GM18861 (cell line): Measurements from ENCODE around the gene B9D2.

ENCODE experiments used
- ATAC-seq: cut with Tn5 transposase; IDR thresholded peaks from one replicate; pipeline ENCODE4 v1.9.1; 2021; ENCODE audit not compliant: unreplicated experiment

The B9D2 gene

DNA sequence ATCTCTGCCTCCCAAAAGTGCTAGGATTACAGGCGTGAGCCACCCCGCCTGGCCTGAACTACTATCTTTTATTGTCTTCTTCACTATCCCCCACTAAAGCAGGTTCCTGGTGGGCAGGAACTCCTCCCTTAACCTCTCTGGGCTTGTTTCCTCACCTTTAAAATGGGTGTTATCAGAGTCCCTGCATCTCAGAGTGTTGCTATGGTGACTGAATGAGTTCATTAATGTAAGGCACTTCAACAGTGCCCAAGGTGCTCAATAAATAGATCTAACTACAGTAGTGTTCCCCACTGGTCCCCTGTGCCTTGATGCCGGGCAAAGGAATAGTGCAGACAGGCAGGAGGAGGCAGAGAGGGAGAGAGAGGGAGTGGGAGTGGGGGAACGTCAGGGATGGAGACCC lies 33.5 kb downstream of the B9D2 start:
- no peak for ATAC-seq

DNA sequence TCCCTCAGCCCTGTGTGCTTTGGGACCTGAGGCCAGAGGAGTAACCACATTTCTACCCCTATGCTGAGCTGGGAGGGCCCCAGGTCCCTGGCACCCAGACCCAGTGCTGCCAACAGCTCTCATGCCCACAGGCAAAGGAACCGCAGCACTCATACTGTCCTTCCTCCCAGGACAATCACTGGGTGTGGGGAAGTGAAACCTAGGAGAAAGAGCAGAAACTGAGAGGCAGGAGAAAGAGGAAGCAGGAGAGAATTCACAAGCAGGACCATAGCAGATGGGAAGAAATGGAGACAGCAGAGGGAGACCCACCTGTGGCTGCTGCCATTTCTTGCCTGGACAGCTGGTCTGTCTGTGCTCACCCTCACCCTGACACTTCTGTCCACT lies 35.1 kb downstream of the B9D2 start:
- ATAC-seq: no peak

DNA sequence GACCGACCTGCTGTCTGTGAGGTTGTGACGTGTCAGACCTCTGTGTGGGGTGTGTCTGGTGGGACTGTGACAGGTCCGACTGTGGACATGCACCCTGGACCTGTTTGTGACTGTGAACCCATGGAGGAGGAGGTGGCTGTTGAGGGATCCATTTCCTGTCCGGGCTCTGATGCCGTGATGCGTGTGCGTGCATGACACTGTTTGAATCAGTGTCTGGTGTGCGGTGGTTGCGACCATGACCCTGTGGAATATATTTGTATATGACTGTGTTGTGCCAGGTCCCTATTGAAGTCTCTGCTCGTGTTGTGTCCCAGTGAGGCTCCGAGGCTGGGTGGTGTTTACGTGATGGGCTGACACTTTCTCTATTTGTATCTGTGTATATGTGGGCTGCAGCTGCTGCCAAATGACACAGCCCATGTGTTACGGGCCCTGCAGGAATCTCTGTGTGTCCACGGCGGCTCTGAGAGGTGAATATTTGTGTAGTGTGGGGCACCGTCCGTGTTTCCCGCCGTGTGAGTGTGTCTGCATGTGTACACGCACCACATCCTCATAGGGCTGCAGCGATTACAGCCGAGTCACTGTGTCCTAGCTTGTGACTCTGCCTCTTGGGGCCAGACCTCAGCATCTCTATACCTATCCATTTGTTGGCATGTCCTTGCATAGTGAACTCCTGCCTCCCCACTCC lies 35.6 kb downstream of the B9D2 start:
- no peak for ATAC-seq

DNA sequence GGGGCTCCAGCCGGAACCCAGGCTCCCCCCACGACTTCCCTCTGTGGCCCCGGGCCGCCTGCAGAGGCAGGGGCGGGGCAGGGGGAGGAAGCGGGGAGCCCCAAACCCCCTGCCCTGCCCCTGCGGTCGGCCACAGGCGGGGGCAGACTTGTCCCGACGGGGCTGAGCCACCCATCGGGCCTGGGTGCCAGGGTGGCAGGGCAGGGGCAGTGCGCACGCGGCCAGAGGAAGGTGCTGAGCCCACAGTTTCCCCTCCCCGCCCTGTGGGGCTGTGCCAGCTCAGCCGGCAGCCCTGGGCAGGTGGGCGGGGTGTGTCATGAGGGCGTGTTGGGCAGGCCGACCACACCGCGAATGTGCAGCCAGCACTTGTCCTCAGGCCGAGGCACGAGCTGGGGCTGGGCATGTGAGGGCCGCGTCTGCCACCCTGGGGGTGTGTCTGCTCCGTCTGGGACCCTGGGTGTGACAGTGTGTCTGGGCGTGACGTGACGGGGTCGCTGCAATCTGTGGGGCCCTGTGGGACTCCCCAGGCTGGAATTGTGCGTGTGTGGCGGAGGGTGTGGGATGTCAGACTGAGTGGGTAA lies 36.3 kb downstream of the B9D2 start:
- ATAC-seq: peak; percentile 39

DNA sequence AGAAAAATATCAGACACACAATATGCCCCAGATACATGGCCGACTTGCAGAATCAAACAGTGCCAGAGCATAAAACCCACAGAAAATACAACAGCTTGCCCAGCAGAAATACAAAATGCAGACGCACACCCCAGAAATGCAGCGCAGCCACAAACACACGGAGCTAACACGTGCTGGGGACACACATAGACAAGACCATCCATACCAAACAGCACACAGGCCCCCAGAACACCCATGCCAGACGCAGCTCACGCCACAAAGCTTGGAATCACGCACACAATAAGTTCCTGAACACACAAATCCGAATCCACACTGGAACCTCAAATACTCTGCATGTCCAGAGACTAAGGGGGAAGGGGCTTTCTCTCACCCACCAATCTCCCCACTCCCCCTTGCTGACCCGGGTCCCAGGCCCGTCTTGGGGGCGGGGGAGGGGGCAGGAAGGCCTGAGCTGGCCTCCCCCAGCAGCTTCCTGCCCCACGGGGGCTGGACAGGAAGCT lies 36.8 kb downstream of the B9D2 start:
- no peak for ATAC-seq

DNA sequence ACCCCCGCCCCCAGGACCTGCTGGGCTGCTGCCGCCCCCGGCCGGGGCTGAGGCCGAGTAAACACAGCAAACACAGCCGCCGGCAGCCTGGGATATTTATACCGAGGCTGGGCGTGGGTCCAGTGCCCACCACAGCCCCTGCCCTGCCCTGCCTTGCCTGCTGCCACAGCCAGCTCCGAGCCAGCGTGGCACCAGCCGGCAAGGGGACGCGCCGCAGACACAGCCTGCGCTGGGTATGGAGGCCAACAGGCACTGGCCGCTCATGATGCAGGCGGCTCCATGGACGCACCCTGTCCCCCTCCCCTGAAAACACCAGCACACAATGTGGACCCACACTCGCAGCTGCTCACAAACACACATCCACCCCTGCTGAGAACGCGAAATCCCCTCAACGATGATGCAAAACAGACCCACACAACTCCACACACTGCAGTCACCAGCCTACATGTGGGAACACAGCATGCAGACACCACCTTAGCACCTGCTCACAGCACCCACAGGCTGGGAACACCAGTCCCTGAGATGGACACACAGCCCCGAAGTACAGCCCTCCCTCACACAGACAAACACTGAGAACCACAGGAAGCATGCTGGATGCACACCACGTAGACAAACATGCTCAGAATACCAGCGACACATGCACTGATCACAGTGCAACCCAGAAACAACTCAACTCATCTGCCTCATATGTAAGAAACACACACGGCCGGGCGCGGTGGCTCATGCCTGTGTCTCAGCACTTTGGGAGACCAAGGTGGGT lies 37.8 kb downstream of the B9D2 start:
- ATAC-seq: no peak

DNA sequence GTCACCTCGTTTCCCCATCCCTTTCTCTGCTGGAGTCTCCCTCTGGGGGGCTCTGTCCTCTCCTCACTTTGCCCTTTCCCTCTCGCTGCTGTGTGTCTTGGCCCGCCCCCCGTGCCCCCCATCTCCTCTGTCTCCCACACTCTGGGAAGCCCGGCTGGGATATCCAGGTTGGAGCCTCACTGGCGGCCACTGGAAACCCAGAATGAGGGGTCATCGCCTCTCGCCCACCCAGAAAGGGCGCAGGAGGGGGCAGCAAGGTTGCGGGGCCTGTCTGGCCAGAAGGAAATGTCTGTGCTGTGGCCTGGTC lies 38.4 kb downstream of the B9D2 start:
- no peak for ATAC-seq

DNA sequence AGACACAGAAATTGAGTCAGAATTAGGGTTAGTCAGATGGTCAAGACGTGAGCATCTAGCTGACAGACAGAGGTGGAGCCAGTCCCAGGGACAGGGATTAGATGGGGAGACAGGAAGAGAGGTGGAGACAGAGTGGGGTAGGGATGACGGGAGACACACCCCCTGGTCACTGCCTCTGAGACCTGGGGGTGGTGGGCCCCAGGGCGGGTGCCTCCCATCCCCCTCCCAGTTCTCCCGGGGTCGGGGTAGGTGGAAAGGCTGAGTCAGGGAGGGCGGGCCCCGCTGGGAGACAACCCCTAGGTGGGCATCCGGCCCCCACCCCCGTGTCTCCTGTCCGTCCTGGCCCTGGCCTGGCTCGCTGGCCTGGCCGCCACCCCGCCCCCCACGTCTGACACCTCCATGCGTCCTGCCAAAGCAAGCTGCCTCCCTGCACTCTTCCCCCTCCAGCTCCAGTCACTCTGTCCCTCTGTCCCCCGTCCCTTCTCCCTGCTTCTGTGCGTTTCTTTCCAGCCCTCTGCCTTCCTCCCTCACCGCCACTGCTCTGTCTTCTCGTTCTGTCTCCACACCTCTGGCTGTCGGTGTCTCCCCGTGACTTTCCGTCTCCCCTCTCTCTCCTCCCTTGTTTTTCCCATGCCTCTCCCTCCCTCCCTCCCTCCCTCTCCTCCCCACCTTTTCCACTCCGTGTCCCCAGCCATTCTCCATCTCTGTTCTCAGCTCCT lies 38.9 kb downstream of the B9D2 start:
- no peak for ATAC-seq

DNA sequence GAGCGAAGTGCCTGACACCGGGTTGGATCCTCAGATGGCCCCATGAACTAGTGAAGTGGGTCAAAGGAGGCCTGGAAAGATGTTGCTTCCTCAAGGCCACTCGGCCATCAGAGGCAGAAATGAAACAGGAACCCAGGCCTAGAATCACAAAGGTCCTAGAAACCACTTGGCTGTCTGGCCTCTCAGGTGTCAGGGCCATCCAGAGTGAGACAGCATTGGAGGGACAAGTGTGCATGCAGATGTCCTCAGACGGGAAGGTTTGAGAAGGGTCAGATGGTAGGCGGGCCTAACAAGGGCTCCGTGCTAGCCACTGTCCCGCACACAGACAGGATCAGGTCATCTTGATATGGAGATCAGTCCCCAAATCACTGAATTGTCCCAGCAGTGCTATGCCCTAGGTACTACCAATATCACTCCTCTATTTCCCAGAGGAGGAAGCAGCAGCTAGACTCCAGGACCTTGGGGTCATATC lies 39.7 kb downstream of the B9D2 start:
- ATAC-seq: no peak

DNA sequence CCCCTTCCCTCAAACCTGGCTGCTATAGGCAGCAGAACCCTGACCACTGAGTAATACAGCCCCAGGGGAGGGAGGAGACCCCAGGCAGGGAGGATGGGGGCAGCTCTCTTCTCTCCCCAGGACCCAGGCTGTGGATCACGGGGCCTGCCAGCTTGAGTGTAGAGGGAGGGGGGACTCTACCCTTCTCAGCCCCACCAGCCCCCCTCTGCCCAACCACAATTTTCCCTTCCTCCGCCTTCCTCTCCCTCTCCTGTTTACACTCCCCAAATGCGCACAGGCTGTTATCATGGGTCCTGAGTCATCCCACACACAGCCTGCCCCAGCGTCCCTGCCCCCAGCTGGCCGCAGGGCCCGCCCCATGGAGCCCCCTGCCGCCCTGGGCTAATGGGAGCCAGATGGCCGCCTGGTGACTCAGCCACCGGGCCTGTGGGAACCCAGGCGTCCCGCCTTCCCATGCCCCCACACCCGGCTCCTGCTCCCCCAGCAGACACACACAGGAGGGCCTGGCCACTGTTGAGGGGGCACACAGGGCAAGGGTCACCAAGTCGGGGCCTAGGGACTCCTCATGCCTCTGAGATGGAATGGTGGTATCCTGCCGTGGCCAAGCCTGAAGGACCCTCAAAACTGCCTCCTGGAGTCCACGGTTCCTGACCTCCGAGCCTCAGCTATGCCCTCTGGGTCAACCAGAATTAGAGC lies 40.4 kb downstream of the B9D2 start:
- ATAC-seq: no peak

DNA sequence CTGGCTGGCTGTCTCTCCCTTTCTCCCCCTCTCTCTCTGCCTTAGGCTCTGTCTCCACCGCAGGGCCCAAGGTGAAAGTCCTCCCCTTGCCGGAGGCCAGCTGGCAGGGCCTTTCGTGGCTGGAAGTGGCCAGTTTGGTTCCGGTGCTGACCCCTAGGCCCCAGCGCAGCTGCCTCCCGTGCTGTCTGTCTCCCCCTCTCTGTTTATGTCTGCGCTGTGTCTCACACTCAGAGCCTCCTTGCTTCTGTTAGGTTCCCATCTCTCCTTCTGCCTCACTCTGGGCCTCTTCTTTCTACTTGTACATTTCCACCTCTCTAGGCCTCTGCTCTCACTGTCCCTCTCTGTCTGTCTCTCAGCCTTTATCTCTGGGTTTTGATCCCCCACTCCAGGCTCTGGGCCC lies 40.9 kb downstream of the B9D2 start:
- no peak for ATAC-seq

DNA sequence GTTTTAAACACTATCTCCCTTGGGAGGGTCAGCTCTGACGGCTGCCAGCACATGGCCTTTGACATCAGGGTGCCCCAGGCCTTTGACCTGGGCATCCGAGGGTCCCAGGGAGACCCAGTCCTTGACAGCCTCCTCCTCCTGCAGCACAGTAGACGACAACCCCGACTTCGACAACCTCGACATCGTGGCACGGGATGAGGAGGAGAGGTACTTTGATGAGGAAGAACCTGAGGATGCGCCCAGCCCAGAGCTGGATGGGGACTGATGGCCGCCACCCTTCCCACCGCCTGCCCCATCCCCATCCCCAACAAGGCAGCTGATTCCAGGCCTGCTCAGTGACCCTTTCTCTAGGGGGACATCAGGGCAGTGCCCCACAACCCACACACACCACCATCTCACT lies 41.5 kb downstream of the B9D2 start:
- no peak for ATAC-seq

DNA sequence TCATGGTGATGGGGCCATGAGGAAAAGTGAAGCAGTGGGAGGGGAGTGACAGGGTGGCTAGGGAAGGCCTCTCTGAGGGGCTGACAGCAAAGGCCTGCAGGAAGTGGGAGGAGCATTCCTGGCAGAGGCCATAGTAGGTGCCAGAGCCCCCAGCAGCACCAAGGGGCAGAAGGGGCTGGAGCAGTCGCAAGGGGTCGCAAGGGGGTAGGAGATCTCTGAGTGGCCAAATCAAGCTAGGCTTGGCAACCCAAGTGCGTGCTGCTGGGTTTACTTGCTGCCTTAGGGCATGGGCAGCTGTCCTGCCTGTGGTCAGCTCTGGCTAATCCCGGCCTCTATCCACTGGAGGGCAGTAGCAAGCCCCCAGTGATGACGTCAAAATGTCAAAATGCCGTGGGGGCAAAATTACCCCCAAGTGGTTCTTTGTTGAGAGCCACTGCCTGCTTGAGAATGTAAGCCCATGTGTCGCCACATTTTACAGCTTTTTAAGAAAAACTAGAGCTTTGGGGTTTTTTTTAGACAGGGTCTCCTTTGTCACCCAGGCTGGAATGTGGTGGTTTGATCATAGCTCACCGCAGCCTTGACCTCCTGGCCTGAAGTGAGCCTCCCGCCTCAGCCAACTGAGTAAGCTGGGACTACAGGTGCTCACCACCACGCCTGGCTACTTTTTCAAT lies 42.2 kb downstream of the B9D2 start:
- no peak for ATAC-seq

DNA sequence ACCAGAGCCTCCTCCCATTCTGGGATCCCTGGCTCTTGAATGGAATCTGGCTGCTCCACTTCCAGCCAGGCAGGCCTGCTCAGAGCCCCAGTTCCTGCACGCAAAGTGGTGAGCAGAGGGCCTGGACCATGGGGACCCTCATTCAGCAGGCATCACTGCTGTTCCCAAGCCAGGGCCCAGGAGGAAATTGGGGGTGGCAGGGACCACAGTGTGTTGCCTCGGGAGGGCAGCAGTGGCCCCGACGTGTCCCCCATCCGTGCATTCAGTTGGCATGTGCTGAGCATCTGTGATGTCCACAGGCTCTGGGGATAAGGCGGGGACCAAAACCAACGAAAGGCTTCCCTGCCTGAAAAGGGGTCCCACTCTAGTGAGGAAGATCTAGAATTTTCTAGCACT lies 42.7 kb downstream of the B9D2 start:
- ATAC-seq: no peak

DNA sequence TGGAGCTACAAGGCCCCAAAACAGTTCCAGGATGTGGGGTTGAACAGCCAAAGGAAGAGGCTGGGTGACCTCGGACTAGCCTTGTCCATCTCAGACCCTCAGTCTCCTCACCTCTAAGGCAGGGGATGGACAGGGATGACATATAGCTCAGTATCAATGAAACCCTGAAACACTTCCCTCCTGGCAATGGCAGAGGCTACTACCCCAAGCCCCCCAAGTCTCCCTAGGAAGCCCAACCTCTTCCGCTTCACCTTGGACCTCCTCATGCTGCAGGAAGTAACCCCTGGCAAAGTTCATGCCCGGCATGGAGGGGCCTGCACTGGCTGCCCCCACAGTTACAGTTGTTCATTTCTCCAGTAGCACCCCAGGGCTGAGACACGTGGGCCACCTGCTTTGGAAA lies 43.4 kb downstream of the B9D2 start:
- ATAC-seq: no peak

DNA sequence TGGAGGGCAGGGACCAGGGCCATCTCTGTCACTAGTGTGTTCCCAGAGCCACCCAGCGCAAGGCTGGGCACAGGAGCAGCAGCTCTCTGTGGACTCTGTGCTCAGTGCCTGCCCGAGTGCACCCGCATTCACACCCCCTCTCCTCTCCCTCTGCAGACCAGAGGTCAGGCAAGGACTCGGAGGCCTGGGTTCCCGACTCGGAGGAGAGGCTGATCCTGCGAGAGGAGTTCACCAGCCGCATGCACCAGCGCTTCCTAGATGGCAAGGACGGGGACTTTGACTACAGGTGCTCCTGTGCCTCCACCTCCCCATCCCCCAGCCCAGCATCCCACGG lies 43.8 kb downstream of the B9D2 start:
- ATAC-seq: no peak

DNA sequence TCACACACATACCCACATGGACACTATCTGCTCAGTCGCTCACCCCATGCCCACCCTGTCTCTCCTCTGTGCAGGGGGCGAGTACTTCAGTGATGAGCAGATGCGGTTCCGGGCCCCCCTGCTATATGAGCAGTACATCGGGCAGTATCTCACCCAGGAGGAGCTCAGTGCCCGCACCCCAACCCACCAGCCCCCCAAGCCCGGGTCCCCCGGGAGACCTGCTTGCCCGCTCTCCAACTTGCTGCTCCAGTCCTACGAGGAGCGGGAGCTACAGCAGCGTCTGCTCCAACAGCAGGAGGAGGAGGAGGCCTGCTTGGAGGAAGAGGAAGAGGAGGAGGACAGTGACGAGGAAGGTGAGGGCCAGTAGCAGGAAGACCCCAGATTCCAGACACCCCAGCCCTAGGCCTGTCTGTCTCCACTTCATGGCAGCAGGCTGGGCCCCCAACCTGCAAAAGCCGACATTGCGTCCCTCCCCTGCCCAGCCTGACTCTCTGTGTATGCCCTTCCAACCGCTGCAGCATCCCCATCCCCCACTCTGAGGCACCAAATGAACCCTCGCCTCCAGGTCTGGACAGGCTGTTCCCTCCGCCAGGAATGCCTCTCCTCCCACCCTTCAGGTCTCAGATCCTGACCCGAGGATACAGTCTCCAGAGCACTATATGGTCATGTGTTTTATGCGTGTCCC lies 44.3 kb downstream of the B9D2 start:
- no peak for ATAC-seq

DNA sequence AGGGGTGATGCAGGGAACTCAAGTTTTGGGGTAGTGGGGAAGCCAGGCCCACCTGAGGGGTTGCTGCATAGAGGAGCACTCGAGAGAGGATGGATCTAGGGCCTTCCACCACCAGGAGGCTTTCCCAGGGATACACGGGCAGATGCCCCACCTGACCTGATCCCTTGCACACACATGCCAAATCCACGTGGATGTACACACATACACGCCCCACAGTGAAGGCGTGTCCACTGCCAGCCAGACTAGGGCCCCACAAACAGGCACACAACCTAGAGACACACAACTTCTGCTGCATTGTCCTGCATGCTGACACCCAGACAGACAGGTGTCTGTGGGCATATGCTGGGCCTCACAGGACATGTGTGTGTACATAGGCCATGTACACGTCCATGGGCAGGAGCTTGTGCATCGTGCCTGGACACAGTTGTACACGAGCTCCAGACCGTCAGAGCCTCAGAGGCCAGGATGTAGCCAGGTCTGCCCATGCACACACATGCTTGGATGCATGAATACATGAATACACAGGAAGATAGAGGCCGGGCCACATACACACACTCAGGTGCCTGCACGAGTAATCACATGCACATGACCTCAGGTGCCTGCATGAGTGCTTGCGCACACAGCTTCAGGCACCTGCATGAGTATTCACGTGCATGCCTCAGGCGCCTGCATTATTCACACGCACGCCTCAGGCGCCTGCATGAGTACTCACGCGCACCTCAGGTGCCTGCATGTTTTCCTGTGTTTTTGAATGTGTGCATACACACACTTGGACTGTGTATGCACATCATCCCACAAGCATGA lies 45.1 kb downstream of the B9D2 start:
- ATAC-seq: no peak

DNA sequence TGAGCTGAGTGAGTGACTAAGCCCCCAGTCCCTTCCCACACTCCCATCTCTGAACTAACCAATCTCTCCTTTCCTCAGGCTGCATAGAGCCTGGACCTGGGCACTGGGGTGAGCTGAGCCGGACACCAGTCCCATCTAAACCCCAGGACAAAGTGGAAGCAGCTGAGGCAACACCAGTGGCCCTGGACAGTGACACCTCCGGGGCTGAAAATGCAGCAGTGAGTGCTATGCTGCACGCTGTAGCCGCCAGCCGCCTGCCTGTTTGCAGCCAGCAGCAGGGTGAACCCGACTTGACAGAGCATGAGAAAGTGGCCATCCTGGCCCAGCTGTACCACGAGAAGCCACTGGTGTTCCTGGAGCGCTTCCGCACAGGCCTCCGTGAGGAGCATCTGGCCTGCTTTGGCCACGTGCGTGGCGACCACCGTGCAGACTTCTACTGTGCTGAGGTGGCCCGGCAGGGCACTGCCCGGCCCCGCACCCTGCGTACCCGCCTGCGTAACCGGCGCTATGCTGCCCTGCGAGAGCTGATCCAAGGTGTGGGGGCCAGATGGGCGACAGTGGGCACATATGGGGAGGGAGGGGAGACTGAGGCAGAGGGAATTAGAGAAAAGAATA lies 47.5 kb downstream of the B9D2 start:
- no peak for ATAC-seq
